Stimulated activated CD4-positive, alpha-beta T cell treated with anti-CD3 and anti-CD28 coated beads, Interleukin-12 subunit alpha, Interleukin-12 subunit beta, amount 100 ng/mL, for 48 hours (primary cell): ENCODE data around the gene TTC34.

Source experiments
- DNase-seq, 3 donors: peaks; one replicate each; pipeline ENCODE4 v3.0.0-alpha.2; 2020; ENCODE audit warnings: low read depth in 2 of 3, low spot score in 1 of 3

Gene TTC34

DNA sequence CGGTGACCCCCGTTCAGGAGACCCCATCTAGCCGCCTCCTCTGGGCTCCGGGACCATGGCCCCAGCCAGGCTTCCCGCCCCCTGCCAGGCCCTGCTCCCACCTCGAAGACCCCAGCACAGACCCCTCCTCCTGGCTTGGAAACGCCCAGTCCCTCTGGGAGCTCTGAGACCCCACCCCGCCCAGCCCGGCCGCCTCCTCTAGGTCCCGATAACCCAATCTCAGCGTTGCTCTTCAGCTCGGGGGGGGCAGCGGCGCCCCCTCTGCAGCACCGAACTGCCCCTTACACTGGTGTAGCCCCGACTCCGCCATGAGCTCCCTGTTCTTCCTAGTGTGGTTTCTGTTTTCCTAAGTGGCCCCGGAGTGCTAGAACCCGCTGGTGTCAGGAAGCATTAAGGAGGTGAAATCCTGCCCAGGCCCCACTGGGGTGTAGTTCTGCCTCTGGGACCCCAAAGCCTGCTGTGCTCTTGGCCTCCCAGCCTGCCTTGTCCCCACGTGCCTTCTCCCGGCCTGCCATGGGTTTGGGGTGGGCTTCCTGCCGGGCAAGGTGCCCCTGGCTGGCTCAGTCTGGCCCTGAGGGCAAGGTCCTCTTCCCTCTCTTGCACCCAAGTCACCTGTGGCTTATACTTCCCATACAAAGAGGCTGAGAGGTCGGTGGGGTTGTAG, 157.9 kb downstream of the TTC34 start:
- DNase-seq, result no peak

- DNase-seq, result peak; percentile 89 to 91 (median 89)
Measured at GRCh38 chr1:2642560-2643413, 158.7 kb downstream of the TTC34 start.

DNA sequence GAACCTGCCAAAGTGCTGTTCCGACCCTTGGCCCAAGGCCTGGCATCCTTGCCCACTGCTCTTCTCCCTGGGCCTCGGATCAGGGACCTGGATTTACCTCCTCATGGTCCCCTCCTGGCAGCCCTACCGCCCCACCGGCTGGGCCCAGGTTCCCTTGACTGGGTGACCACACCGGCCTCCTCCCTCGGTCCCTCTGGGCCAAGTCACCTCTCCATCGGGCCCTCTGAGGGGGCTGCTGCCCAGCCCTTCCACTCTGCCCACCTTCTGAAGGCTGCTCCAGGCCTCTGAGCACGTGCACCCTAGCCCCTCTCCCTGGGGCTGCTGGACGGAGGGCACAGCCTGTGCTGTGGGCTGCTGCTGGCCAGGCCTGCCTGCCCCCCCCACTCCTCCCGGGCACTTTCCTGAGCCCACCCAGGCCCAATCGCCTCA, 159.3 kb downstream of the TTC34 start:
- DNase-seq, result no peak

GRCh38 chr1:2641381-2642130, 159.9 kb downstream of the TTC34 start:
- no peak for DNase-seq

- DNase-seq, result no peak
Measured at GRCh38 chr1:2640626-2641025, 160.9 kb downstream of the TTC34 start.

- DNase-seq, result no peak
Measured at GRCh38 chr1:2639607-2640521, 161.6 kb downstream of the TTC34 start.

DNA sequence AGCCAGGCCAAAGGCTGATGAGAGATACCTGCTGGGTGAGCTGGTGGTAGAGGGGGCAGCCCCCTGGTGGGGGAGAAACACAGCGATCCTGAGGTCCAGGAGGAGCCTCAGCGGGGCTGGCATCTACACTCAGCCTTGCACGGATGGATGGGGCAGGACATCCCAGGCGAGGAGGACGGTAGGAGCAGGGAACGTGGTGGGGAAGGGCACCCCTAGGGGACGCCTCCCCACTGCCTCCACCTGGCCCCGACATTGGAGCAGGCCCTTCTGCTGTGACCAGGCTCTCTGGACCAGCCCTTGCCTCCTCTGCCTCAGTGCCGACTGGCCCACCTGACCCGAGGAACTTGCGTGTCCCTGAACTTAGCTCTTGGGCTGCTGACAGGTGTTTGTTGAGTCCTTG, 162.3 kb downstream of the TTC34 start:
- no peak for DNase-seq

GRCh38 chr1:2638466-2639115, 162.9 kb downstream of the TTC34 start:
- no peak for DNase-seq

GRCh38 chr1:2637442-2638145, 163.9 kb downstream of the TTC34 start:
- no peak for DNase-seq

DNA sequence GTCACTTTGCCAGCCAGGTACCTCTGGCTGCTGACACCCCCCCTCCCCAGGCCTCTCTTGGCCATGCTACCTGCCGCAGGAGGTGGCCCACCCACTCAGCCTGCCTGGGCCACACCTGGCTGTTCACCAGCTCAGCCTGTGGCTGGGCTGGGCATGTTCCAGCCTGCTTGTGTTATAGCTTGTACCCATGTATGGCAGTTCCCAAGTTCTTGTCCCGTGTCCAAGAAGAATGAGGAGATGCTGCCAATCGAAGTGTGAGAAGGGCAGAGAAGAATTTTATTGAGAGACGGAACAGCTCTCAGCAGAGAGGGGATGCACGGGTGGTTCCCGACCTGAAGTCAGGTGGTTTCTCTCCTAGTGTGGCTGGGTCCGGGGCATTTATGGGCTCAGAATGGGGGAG, 164.8 kb downstream of the TTC34 start:
- DNase-seq, result no peak

GRCh38 chr1:2635361-2636010, 166.0 kb downstream of the TTC34 start:
- no peak for DNase-seq

GRCh38 chr1:2633936-2634491, 167.5 kb downstream of the TTC34 start:
- no peak for DNase-seq

- DNase-seq, result no peak
Measured at GRCh38 chr1:2633366-2633935, 168.0 kb downstream of the TTC34 start.

DNA sequence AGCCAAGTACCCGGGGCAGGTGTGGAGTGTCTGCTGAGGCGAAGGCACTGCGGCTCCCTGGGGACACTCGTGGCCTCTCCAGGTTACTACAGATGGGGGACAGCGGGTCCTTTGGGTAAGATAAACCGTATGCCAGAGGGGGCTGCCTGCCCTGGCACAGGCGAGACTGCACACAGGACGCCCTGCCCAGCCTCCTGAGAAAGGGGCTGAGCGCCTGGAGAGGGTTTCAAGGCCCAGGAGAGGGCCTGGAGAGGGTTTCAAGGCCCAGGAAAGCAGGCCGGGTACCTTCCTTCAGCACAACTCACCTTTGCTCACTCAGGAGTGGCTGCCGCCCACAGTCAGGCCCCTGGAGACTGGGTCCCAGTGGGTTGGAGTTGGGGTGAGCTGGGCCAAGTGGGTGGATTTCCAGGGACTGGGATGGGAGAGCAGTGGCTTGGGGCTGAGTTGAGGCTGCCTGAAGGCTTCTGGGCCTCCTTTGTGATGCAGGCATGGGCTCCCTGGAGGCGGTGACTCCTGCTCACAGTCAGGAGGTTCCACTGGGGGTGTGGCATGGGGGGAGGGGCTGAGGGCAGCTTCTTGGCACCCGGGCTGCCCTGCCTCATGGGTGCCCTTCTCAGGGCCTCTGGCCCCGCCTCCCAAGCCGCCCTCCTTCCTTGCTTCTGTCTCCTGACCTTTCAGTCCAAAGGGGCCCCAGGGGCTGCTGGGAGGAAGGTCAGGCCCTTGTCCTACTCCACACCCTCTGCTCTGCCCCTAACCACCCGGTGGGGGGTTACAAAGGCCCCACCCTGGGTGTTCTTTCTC, 168.7 kb downstream of the TTC34 start, which contains the start of gene MMEL1:
Gene MMEL1, minus strand, starts transcription at position 456 of the 801 bp plus-strand sequence. CDS start 3,532 bp downstream, outside the sequence.
- DNase-seq, result no peak

DNA sequence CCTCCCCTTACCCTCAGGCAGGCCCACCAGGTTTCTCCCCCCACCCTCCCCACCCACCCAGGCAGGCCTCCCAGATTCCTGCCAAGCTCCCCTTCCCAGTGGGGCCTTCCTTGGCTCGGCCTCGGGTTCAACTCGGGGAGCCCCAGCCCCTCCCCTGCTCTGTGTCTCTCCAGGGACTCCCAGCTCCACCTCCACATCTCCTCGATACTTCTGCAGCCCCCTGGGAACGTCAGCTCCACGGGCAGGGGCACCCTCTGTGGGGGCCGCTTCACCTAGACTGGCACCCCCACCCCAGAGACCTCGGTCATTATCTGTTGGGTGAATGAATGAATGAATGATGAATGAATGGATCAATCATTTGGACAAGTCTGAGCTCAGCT, 169.5 kb downstream of the TTC34 start:
- no peak for DNase-seq

DNA sequence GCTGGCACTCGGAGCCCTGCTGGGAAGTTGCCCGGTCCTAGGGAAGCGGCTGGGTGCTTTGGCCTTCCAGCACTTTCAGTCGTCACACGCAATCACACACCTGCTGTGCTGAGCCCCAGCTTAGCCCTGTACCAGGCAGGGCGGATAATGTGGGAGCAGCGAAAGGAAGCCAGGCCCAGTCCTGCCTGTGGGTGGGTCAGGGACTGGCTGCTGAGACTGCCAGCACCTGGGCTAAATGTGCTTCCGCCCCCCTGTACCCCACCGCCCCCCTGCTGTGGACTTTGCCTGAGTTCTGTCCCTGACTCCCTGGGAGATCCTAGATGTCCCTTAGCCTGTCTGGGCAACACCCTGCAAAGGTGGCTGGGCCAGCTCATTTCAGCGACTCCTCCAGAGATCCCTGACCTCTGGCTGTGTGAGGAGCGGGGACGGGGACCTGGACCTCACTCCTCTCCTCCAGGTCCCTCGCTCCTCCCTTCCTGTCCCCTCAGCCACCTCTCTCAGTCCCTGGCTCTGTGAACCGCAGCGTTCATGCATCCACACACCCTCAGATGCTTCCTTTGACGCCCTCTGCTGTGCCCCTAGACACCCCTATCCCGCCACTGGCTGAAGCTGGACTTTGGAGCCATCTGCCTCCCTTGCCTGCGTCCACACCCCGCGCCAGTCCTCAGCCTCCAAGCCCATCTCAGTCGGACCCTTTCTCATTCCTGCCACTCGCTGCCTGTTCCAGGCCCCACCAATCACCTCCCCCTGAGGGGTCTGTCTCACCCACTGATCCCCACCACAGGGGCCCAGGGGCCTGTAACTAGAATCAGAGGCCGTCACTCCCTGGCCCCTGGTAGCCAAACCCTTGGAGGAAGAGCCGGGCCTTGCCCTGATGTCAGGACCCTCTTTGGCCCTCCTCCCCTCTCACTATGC, 170.1 kb downstream of the TTC34 start:
- no peak for DNase-seq
